Stimulated activated CD8-positive, alpha-beta memory T cell treated with anti-CD3 and anti-CD28 coated beads, Interleukin-12 subunit alpha, Interleukin-12 subunit beta, amount 100 ng/mL, for 1 hour (primary cell): ENCODE results near the gene DHH.

Experiments
- DNase-seq: peaks from one replicate; pipeline ENCODE4 v3.0.0-alpha.2; 2020; ENCODE audit warnings: low read depth

Gene DHH

GRCh38 chr12:49108958-49109404 lies 14.4 kb upstream of the DHH start:
- DNase-seq: no peak

- DNase-seq: no peak
Measured at GRCh38 chr12:49105504-49106084, 11.0 kb upstream of the DHH start.

DNA sequence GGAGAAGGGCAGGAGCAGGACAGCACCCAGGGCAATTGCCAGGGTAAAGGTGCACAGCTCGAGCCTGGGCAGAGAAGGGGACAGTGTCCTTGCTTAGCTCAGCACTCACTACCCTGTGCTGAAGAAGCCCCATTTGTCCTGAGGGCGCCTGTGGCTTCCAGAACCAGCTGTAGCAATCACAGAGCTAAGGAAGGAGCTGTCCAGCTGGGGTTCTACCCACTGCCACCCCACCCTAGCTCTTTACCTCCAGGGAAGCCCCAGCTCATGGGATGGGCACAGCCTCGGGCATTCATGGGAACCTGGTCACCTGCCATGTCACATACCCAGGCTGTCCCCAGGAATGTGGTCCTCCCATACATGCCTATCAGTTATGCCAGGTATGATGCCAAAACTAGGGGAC lies 10.2 kb upstream of the DHH start:
- no peak for DNase-seq

GRCh38 chr12:49100380-49100779 lies 5.8 kb upstream of the DHH start:
- DNase-seq: no peak

DNA sequence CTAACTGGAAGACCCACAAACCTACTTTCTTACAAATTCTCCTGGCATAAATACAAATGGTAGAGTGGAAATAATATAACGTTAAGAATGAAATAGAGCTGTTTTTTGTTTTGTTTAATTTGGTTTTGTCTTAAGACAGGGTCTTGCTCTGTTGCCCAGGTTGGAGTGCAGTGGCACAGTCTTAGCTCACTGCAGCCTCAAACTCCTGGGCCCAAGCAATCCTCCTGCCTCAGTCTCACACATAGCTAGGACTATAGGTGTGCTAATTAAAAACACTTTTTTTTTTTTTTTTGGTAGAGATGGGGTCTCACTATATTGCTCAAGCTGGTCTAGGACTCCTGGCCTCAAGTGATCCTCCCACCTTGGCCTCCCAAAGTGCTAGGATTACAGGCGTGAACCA lies 4.1 kb upstream of the DHH start:
- no peak for DNase-seq

GRCh38 chr12:49098035-49098451 lies 3.4 kb upstream of the DHH start:
- peak; percentile 47 for DNase-seq

DNA sequence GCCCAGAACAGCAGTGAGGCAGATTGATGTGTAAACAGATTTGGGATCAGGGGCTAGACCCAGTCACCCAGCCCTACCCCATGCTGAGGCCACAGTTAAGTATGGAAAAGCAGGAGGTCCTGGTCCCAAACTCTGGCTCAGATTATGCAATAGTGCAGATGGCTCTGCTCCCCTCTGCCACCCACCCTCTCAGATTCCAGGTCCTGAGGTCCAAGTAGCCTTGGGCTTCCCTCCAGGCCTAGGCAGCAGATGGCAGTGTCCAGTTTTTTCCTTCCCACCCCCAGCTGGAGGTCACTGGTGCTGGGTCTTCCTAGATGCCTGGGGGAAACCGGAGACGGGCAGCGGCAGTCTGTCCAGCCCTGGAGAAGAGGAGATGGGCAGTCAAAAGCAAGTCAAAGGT lies 2.8 kb upstream of the DHH start:
- no peak for DNase-seq

GRCh38 chr12:49094975-49095365 lies 369 bp upstream of the DHH start:
- no peak for DNase-seq

DNA sequence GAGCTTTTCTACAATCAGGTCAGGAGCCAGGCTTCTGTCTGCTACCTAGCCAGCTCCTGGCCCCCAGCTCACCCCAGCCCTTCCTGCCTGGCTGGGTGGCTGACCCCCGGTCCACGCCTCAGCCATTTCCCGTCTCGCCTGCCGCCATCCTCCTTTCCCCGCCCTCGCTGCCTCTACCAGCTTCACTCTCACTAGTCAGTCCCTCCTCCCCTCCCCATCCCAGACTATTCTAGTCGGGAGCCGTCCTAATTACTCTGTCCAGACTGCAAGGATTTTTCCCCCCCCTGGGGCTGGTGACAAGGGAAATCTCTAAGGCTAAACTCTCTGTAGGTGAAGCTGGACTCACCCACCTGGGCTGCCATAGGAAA lies 825 bp downstream of the DHH start:
- no peak for DNase-seq

DNA sequence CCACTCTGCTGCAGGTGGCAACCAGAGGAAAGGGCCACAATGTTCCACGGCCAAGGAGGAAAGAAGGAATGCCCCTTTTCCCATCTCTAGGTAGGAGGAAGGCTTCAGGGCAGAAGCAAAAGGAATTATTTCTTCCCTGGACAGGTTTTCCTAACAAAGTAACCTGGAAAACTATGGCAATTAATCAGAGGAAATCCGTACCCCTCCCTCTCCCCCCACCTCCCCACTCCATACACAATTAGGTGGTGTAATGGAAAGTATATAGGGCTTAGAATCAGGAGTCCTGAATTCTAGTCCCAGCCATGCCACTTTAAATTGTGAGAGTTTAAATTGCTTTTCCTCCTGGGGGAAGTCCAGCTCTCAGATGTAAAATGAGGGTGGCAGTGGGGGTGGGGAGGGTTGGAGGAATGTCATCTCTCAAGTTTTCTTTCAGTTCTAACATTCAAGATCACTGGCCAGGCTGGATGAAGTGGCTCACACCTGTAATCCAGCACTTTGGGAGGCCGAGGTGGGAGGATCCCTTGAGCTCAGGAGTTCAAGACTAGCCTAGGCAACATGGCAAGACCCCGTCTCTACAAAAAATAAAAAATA lies 1.7 kb downstream of the DHH start:
- DNase-seq: no peak

DNA sequence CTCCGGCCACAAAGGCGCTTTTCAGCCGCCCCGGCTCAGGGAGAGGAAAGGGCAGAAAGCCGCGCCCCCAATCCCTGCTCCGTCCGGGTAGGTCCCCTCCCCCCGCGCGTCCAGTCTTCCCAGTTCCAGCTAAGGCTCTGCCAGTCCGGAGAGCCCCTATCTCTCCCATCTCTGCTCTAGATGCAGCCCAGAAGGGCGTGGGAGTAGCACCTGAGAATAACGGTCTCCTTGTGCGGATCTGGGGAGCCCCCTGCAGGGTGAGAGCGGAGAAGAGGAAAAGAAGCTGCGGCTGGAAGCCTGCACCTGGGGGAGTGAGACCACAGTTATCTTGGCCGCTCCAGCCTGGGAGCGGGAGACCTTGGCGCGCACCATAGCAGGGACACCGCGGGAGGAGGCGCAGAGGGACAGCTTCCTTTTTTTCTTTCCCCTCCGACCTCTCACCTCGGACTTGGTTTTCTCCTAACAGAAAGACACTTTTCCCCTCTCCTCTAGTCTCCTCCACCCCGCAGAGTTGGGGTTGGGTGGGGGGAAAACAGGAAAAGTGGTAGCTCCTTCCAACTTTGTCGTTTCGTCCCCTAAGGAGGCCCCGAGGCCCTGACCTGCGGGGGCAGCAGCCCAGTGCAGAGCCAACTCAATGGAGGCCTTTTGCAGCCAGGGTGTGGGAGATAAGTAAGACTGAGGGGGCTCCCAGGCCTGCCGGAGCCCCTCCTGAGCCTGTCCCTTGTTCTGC lies 2.4 kb downstream of the DHH start:
- DNase-seq: peak; percentile 36

DNA sequence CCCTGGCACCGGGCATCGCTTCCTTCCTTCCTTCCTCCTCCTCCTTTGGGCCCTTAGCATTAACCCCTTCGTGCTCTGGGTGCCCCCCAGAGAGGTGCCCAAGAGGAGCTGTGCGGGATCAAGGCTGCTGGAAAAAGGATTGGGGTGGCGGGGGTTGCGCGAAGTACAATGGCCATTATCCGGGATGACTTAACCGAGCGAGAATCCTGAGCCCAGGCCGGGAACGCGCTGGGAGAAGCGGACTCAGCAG lies 2.8 kb downstream of the DHH start:
- DNase-seq: no peak

DNA sequence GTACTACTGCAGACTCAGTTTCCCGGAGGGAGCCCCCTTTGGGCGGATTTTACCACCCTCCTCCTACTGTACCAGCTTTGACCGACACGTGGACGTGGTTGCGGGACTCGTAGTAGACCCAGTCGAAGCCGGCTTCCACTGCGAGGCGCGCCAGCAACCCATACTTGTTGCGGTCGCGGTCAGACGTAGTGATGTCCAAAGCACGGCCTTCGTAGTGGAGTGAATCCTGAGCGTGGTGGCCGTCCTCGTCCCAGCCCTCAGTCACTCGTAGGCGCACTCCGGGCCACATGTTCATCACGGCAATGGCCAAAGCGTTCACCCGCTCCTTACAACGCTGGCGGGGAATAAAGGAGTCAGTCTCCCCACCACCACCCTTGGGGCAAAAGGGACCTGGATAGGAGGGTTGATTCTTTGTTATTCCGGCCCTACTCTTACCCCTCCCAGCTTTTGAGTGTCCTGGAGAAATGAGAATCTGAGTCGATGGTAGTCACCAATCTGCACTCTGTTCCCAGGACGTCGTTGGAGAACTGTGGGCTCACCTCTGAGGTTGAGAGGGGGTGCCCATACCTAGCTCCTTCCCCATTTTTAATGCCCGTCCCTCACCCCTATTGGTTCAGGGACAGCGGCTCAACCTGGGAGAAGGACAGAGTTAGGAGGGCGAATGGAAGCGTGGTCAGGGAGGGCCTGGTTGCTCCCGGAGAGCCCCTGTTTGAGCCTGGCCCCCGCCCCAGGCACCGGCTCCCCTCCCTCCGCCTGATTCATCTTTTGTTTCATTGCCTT lies 3.4 kb downstream of the DHH start:
- no peak for DNase-seq

- DNase-seq: no peak
Measured at GRCh38 chr12:49089821-49090773, 4.5 kb downstream of the DHH start.

DNA sequence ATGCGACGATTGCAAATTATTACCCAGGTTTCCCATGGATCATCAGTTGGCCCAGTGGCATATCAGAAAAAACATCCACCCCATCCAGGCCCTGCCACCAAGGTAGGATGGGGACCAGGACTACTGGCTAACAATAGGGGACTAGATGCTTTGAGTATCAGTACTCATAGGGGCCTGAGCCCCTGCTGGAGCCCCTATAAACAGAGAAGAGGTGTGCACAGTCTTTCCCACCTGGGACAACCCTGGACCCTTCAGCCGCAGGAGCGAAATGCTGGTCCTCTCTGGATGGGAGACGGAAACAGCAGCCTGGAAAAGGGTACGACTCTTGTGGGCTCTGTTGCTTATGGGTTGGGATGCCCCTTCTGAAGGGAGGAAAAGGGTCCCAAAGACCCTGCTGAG lies 5.7 kb downstream of the DHH start:
- DNase-seq: no peak

DNA sequence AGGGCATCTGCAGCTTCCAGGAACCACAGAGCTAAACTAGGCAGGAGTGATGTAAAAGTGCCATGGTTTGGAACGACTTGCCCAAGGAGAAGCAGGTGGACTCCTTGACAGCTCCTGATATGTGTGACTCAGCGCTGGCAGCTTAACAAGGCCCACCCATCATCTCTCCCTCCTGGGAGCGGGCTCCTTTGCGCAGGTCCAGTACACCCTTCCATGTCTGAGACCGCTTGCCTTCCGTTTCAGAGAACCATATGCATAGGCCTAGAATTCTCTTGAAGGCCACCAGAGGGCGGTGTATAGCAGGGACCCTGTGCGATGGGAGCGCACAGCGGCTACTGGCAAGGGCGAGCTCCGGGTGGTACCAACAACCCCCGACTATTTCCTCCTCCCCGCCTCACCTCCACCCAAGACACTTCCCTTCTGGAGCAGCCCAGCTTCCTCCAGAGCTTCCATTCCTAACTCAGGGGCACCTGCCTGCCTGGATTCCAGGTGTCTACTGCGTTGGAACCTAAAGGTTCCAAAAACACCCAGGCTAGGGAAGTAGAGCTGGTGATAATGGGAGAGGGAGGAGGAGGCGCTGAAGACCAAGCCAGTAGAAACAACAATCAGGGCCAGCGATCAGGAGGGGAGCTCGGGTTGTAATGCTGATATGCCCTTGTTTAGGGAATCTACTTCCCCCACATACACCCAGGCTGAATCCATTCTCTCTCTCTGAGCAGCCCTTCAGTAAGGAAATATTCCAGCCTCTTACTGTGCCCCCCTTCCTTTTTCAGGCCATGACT lies 6.3 kb downstream of the DHH start:
- DNase-seq: peak; percentile 58

GRCh38 chr12:49086116-49086515 lies 8.5 kb downstream of the DHH start:
- DNase-seq: no peak

- DNase-seq: no peak
Measured at GRCh38 chr12:49084438-49084837, 10.2 kb downstream of the DHH start.

- DNase-seq: no peak
Measured at GRCh38 chr12:49079793-49080192, 14.8 kb downstream of the DHH start.

DNA sequence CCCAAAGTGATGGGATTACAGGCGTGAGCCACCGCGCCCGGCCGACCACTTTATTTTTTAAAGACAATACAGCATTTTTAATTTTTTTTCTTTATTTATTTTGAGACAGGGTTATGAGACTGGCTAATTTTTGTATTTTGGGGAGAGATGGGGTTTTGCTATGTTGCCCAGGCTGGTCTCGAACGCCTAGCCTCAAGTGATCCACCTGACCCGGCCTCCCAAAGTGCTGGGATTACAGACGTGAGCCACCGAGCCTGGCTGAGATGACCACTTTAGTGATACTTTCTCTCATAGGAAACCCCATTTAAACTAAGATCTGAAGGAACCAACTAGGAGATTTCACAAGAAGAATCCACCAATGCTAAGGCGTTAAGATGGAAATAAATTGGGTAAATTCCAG lies 23.6 kb downstream of the DHH start:
- DNase-seq: no peak
